ENCODE data around the gene IGFBP2. TPM values are rescaled to one million over a fixed set of nuclear protein-coding genes. Genes with fewer than 3 reads are reported as not detected.

IGFBP2 gene
- total and polyA plus RNA-seq, 9 of the 15 experiments (the other 6 are each of a cell fraction or from before 2014, with no cell fraction given) = 0.93 TPM; not detected in 8

DNA sequence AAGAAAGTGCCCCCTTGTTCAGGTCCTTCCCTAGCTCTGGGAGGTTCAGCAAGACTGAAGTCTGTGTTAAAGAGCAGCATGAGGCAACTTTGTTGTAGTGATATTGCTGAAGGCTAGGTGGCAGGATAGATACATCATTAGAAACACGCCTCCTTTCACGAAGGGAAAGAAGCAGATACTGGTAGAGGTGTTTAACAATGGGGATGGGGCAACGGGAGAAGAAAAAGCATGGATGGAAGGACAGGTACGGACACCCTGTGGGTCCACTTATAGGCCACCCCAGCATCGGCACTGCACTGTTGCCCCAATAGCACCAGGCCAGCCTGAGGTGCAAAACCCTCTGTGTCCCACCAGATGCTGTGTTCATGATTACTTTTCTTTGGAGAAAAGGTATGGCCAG, 65.7 kb downstream of the IGFBP2 start (continued):
- TF ChIP-seq ZNF280A (IDR thresholded peaks at IDR 0.05; ENCODE audit: low read depth, partially characterized antibody) (no peak), MCM2 (IDR thresholded peaks at IDR 0.05; ENCODE audit: low read depth) (no peak), ZNF133 (CRISPR knock-in tag; IDR thresholded peaks at IDR 0.05) (no peak), FOXP1 (CRISPR knock-in tag; IDR thresholded peaks at IDR 0.05) (no peak), KLF10 (CRISPR knock-in tag; IDR thresholded peaks at IDR 0.05) (no peak), NFRKB (IDR thresholded peaks at IDR 0.05; ENCODE audit: low read depth) (no peak), CTCF (IDR thresholded peaks at IDR 0.05 in 2 of 3, conservative IDR thresholded peaks at IDR 0.05 in 1 of 3; ENCODE audit: insufficient read depth in 2 of 3, low read depth in 1 of 3, low read length in 3 of 3) (peak; percentile 63 to 75 (median 68); a peak in 5 of 6 replicates), ZNF384 (IDR thresholded peaks at IDR 0.05; ENCODE audit: low read depth, low read length) (no peak), ZNF584 (CRISPR knock-in tag; IDR thresholded peaks at IDR 0.05; ENCODE audit: low read depth) (no peak), HMG20A (CRISPR knock-in tag; conservative IDR thresholded peaks at IDR 0.05) (no peak), ZBTB33 (CRISPR knock-in tag; IDR thresholded peaks at IDR 0.05) (no peak), FOXK2 (conservative IDR thresholded peaks at IDR 0.05 in 1 of 2, IDR thresholded peaks at IDR 0.05 in 1 of 2; ENCODE audit: low read depth in 2 of 2) (no peak), ZKSCAN3 (CRISPR knock-in tag; IDR thresholded peaks at IDR 0.05) (no peak), CEBPG (CRISPR knock-in tag; IDR thresholded peaks at IDR 0.05) (peak; percentile 44; the same call in 1 of the 2 replicates), CEBPG (tag; conservative IDR thresholded peaks at IDR 0.05 in 1 of 2, IDR thresholded peaks at IDR 0.05 in 1 of 2) (peak in 1 of 2 experiments; percentile 47; a peak in 2 of 4 replicates), SMC3 (conservative IDR thresholded peaks at IDR 0.05; ENCODE audit: insufficient read depth, low read depth, low read length) (peak; percentile 66), ZNF785 (CRISPR knock-in tag; IDR thresholded peaks at IDR 0.05) (no peak), NR4A1 (CRISPR knock-in tag; IDR thresholded peaks at IDR 0.05) (no peak), NR4A1 (tag; IDR thresholded peaks at IDR 0.05) (no peak)
- TF ChIP-seq, protein P1, sequence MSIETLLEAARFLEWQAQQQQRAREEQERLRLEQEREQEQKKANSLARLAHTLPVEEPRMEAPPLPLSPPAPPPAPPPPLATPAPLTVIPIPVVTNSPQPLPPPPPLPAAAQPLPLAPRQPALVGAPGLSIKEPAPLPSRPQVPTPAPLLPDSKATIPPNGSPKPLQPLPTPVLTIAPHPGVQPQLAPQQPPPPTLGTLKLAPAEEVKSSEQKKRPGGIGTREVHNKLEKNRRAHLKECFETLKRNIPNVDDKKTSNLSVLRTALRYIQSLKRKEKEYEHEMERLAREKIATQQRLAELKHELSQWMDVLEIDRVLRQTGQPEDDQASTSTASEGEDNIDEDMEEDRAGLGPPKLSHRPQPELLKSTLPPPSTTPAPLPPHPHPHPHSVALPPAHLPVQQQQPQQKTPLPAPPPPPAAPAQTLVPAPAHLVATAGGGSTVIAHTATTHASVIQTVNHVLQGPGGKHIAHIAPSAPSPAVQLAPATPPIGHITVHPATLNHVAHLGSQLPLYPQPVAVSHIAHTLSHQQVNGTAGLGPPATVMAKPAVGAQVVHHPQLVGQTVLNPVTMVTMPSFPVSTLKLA (conservative IDR thresholded peaks at IDR 0.05) = no peak
- TF ChIP-seq, protein P2, sequence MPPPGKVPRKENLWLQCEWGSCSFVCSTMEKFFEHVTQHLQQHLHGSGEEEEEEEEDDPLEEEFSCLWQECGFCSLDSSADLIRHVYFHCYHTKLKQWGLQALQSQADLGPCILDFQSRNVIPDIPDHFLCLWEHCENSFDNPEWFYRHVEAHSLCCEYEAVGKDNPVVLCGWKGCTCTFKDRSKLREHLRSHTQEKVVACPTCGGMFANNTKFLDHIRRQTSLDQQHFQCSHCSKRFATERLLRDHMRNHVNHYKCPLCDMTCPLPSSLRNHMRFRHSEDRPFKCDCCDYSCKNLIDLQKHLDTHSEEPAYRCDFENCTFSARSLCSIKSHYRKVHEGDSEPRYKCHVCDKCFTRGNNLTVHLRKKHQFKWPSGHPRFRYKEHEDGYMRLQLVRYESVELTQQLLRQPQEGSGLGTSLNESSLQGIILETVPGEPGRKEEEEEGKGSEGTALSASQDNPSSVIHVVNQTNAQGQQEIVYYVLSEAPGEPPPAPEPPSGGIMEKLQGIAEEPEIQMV (tag; conservative IDR thresholded peaks at IDR 0.05; ENCODE audit: low read depth) = no peak
